BLaER1 treated with 17β-estradiol and CSF1 and Interleukin-3, amounts not matched to agents 10 nM and 100 nM (cell line): ENCODE measurements around the gene ELMO1.
A peak's percentile ranks its signal among the peaks of the same experiment; 100 is the strongest.

ENCODE experiments used
- H3K27ac ChIP-seq, 11 experiments: shearing (Covaris generic); formaldehyde crosslinking; 2 replicates each; pipeline ENCODE4 v1.8.1; 2022
- H3K27me3 ChIP-seq, 11 experiments: shearing (Covaris generic); formaldehyde crosslinking; 2 replicates each; pipeline ENCODE4 v1.8.1; 2022
- H3K36me3 ChIP-seq, 11 experiments: shearing (Covaris generic); formaldehyde crosslinking; 2 replicates each; pipeline ENCODE4 v1.8.1; 2022
- H3K4me1 ChIP-seq, 10 experiments: shearing (Covaris generic); formaldehyde crosslinking; 2 replicates each; pipeline ENCODE4 v1.8.1; 2022
- H3K4me2 ChIP-seq, 11 experiments: shearing (Covaris generic); formaldehyde crosslinking; 2 replicates each; pipeline ENCODE4 v1.8.1; 2022
- H3K4me3 ChIP-seq, 10 experiments: shearing (Covaris generic); formaldehyde crosslinking; 2 replicates each; pipeline ENCODE4 v1.8.1; 2022
- H3K9ac ChIP-seq, 11 experiments: shearing (Covaris generic); formaldehyde crosslinking; 2 replicates each; pipeline ENCODE4 v1.8.1; 2022
- H3K9me3 ChIP-seq, 11 experiments: shearing (Covaris generic); formaldehyde crosslinking; replicated peaks in 1 of 11; 2 replicates each; pipeline ENCODE4 v1.8.1; 2022
- H4K20me1 ChIP-seq, 11 experiments: shearing (Covaris generic); formaldehyde crosslinking; 2 replicates each; pipeline ENCODE4 v1.8.1; 2022
- Cebpa-rat ChIP-seq, 11 experiments: shearing (Covaris generic); IDR thresholded peaks; 2 replicates each; pipeline ENCODE4 v1.8.1; 2022

ELMO1 gene

DNA sequence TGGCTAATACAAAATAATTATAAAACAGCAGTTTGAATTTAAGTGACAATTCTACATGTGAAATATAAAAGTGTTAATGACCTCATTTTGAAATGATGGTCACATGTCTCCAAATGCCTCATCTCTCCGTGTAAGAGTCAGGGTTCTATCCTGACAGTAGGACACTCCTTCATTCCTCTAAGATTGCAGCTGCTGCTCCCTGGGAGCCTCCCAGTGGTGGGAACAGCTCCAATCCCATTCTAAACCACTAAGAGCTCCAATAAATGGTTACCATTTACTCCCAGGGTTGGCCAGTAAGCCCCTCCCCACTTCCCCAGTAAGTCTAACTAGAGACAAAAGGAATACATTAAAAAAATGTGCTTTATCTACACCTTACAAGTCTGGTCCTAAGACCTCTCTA is 379.8 kb downstream of the ELMO1 start:
- no peaks in the 10 kb centered on the region for H3K4me1 ChIP-seq
- H4K20me1 ChIP-seq = 0 out of 22 replicates have a peak, but pooled peaks cover 0 to 7% (median 0%) of the 10 kb centered on the region in 11 experiments
- H3K27me3 ChIP-seq = no peaks in the 10 kb centered on the region
- H3K9ac ChIP-seq = no peak overlapping the region
- H3K9me3 ChIP-seq = no peaks in the 10 kb centered on the region
- H3K4me3 ChIP-seq = no peak overlapping the region
- no peak for TF ChIP-seq Cebpa-rat (IDR thresholded peaks at IDR 0.05)
- H3K27ac ChIP-seq = no peak overlapping the region
- no peak overlapping the region for H3K4me2 ChIP-seq
- peaks cover 0 to 13% (median 0%) of the 10 kb centered on the region in 11 experiments; a peak in 4 of 22 replicates for H3K36me3 ChIP-seq

DNA sequence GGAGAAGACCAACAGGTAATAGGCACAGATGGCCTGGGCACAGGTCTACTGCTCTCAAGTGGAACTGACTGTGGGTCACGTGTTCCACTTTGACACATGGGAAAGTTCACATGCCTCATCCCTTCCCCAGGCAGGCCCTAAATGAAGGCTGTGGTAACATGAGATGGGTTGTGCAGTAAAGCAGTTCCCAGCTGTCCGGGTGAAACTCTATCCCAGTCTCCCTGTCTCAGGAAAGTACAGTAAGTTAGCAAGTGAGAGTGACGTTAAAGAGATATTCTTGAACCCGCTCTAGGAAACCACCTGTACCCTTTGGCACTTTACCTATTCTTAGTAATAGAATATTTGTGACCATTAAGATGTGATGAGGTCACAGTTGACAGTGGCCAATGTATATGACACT is 380.6 kb downstream of the ELMO1 start:
- no peaks in the 10 kb centered on the region for H3K4me1 ChIP-seq
- no peaks in the 10 kb centered on the region for H3K27me3 ChIP-seq
- no peak overlapping the region for H3K9ac ChIP-seq
- peaks cover 0 to 13% (median 0%) of the 10 kb centered on the region in 11 experiments; a peak in 4 of 22 replicates for H3K36me3 ChIP-seq
- H3K27ac ChIP-seq = no peak overlapping the region
- H3K4me2 ChIP-seq = no peak overlapping the region
- 0 out of 22 replicates have a peak, but pooled peaks cover 0 to 7% (median 0%) of the 10 kb centered on the region in 11 experiments for H4K20me1 ChIP-seq
- TF ChIP-seq Cebpa-rat (IDR thresholded peaks at IDR 0.05) = no peak
- H3K4me3 ChIP-seq = no peak overlapping the region
- H3K9me3 ChIP-seq = no peaks in the 10 kb centered on the region

DNA sequence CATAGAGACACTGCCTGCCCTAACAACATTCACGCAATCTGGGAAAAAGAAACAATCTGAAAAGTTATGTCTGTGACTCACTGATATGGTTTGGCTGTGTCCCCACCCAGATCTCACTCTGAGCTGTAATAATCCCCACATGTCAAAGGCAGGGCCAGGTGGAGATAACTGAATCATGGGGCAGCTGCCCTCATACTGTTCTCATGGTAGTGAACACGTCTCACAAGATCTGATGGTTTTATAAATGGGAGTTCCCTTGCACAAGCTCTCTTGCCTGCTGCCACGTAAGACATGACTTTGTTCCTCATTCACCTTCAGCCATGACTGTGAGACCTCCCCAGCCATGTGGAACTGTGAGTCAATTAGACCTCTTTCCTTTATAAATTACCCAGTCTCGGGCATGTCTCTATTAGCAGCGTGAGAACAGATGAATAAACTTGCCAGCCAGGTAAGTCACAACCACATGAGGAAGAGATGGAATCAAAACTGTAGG is 382.8 kb downstream of the ELMO1 start:
- Histone ChIP-seq H3K4me2 (no peak overlapping the region), H3K27ac (no peak overlapping the region), H3K4me1 (peaks cover 0 to 3% (median 0%) of the 10 kb centered on the region in 10 experiments; a peak in 1 of 20 replicates), H3K9me3 (0 out of 22 replicates have a peak, but pooled peaks cover 0 to 5% (median 0%) of the 10 kb centered on the region in 11 experiments), H3K9ac (no peak overlapping the region), H3K4me3 (no peak overlapping the region), H3K27me3 (no peaks in the 10 kb centered on the region), H3K36me3 (peaks cover 0 to 13% (median 5%) of the 10 kb centered on the region in 11 experiments; a peak in 8 of 22 replicates), H4K20me1 (0 out of 22 replicates have a peak, but pooled peaks cover 0 to 7% (median 0%) of the 10 kb centered on the region in 11 experiments)
- TF ChIP-seq Cebpa-rat (IDR thresholded peaks at IDR 0.05) = no peak

DNA sequence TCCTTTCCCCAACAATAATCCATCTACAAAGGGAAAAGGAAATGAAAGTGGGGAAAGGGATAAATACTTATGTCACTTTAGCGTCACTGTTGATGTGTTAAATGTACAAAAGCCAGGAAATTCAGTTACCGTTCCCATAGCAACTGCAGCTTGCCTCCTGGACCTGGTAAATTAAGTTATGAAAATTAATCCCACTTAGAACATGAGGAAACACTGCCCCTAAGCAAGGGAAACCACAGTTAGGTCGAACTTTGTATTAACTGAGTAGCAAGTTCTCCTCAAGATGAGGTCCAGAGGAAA is 386.2 kb downstream of the ELMO1 start:
- no peak overlapping the region for H3K4me2 ChIP-seq
- H3K9ac ChIP-seq = no peak overlapping the region
- no peaks in the 10 kb centered on the region; a peak in 1 of 22 replicates for H4K20me1 ChIP-seq
- H3K27ac ChIP-seq = no peak overlapping the region
- no peak overlapping the region for H3K4me3 ChIP-seq
- no peak for TF ChIP-seq Cebpa-rat (IDR thresholded peaks at IDR 0.05)
- peaks cover 6 to 35% (median 17%) of the 10 kb centered on the region in 11 experiments; a peak in 14 of 22 replicates for H3K9me3 ChIP-seq
- no peaks in the 10 kb centered on the region for H3K27me3 ChIP-seq
- peaks cover 0 to 28% (median 14%) of the 10 kb centered on the region in 11 experiments; a peak in 12 of 22 replicates for H3K36me3 ChIP-seq
- peaks cover 0 to 3% (median 0%) of the 10 kb centered on the region in 10 experiments; a peak in 1 of 20 replicates for H3K4me1 ChIP-seq

DNA sequence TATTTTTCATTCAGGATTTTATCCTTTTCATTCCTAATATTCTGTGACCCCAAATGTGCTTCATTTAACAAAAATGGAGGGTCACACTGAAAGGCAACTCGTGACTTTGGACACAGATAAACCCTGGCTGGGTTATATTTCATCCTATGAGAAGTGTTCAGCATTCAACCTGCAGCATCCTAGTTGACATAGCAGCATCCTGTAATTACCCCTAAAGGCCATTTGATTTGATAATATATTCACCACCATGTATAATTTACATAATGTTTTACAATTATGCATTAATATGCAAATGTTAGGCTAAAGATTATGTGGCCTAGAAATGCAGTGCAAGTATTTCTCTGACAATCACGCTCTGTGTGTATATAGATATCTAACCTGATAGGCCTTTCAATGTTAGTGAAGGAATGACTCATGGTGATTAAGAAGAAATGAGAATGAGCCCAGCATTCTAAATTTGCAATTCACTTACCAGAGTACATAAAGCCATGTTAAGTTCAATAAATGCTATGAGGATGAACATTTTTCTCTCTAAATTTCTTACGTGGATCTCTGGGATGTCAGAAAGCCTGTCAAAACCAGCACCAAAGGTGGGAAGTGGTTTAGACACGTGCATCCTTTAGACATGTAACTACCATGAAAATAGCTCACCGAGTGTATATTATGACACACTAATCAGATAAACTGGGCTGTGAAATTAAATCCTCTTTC is 386.7 kb downstream of the ELMO1 start:
- TF ChIP-seq Cebpa-rat (IDR thresholded peaks at IDR 0.05) = no peak
- H3K4me2 ChIP-seq = no peak overlapping the region
- no peak overlapping the region for H3K4me3 ChIP-seq
- H3K27me3 ChIP-seq = no peaks in the 10 kb centered on the region
- H3K9me3 ChIP-seq = peaks cover 6 to 35% (median 17%) of the 10 kb centered on the region in 11 experiments; a peak in 14 of 22 replicates
- no peak overlapping the region for H3K9ac ChIP-seq
- H3K36me3 ChIP-seq = peaks cover 0 to 28% (median 14%) of the 10 kb centered on the region in 11 experiments; a peak in 12 of 22 replicates
- H3K4me1 ChIP-seq = peaks cover 0 to 3% (median 0%) of the 10 kb centered on the region in 10 experiments; a peak in 1 of 20 replicates
- H4K20me1 ChIP-seq = no peaks in the 10 kb centered on the region; a peak in 1 of 22 replicates
- H3K27ac ChIP-seq = no peak overlapping the region

DNA sequence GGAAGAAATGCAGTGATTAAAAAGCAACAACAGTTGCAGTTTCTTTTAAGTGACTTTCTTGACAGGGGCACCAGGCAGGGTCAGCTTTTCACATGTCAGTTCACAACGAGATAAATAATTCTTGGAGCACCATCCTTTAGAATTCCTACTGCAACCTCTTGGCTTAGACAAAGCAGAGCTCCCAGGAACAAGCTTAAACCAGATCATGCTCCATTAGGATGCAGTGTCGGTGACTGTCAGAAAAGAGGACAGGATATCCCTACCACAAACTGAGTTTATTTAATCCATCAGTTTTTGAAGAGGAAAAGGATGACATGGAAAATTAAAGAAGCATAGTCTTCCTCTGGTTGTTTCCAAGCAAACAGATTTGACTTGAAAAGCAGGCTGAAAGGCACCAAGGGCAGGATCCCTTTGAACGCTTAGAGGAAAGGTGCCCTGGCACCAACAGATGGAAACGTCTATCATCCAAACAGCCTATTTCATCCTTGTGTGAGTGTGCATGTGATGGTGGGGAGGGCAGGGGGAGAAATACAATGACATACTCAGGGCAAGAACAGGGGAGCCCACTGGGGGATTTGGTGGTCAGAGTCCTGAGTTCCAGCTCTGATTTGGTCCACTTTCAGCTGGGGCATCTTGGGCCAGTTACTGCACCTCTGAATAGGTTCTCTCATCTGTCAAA is 392.3 kb downstream of the ELMO1 start:
- no peaks in the 10 kb centered on the region for H3K27me3 ChIP-seq
- H3K4me3 ChIP-seq = no peak overlapping the region
- no peaks in the 10 kb centered on the region for H3K4me1 ChIP-seq
- H4K20me1 ChIP-seq = peaks cover 0 to 14% (median 0%) of the 10 kb centered on the region in 11 experiments; a peak in 5 of 22 replicates
- no peak overlapping the region for H3K27ac ChIP-seq
- H3K9me3 ChIP-seq = peaks cover 6 to 35% (median 17%) of the 10 kb centered on the region in 11 experiments; a peak in 14 of 22 replicates
- TF ChIP-seq Cebpa-rat (IDR thresholded peaks at IDR 0.05) = no peak
- H3K36me3 ChIP-seq = peaks cover 0 to 29% (median 18%) of the 10 kb centered on the region in 11 experiments; a peak in 12 of 22 replicates
- no peak overlapping the region for H3K4me2 ChIP-seq
- H3K9ac ChIP-seq = no peak overlapping the region

DNA sequence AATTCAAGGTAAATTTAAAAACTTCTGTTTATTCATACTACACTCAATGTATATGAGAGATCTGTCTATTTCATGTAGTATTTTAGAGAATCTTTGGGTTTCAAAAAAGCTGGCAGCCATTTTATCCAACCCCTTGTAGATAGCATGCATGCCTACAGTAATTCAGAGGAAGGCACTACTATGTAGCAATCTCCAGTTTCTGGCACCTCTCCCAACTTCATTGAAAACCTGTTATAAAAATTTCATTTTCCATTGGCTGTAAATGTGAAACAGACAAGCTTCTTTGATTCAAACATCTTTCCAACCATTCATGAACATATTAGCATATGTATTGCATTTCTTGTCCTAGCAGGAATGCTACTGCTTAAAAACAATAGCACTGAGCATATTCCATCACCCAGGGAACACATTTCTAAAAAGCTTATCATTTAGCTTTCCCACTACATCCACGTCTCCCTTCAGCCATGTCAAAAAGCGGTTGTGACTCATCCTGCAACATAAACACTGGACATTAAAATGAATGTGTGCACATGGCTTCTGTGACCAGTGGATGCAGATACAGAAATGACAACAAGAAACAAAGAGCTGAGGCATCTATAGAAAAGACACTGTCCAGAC is 393.9 kb downstream of the ELMO1 start:
- no peak overlapping the region for H3K4me2 ChIP-seq
- H4K20me1 ChIP-seq = peaks cover 0 to 14% (median 0%) of the 10 kb centered on the region in 11 experiments; a peak in 5 of 22 replicates
- H3K4me3 ChIP-seq = no peak overlapping the region
- H3K4me1 ChIP-seq = no peaks in the 10 kb centered on the region
- no peak for TF ChIP-seq Cebpa-rat (IDR thresholded peaks at IDR 0.05)
- no peaks in the 10 kb centered on the region for H3K27me3 ChIP-seq
- peaks cover 0 to 20% (median 13%) of the 10 kb centered on the region in 11 experiments; a peak in 10 of 22 replicates for H3K36me3 ChIP-seq
- no peak overlapping the region for H3K9ac ChIP-seq
- peaks cover under 1 to 19% (median 12%) of the 10 kb centered on the region in 11 experiments; a peak in 13 of 22 replicates for H3K9me3 ChIP-seq
- no peak overlapping the region for H3K27ac ChIP-seq

DNA sequence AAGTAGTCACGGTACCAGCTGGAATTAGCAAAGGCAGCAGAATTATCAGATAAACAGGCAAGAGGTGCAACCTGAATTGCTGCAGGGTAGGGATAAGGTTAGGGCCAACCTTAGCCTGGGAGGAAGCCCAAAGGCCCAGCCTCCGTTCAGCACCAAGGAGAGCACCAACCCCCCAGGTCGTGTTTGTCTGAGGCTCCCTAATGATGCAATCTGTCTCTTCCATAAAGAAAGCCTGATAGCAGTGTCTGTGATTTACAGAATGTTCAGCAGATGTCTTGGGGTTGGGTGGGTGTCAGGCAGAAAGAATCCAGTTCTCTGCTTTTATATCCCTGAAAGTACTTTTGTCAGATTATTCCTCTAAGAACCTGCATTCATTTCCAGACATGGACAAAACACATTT is 396.0 kb downstream of the ELMO1 start:
- Histone ChIP-seq H3K27ac (no peak overlapping the region), H3K9ac (no peak overlapping the region), H3K36me3 (peaks cover 0 to 8% (median 4%) of the 10 kb centered on the region in 11 experiments; a peak in 4 of 22 replicates), H3K9me3 (no peaks in the 10 kb centered on the region), H3K4me2 (no peak overlapping the region), H3K27me3 (no peaks in the 10 kb centered on the region), H3K4me3 (no peak overlapping the region), H4K20me1 (peaks cover 0 to 14% (median 0%) of the 10 kb centered on the region in 11 experiments; a peak in 5 of 22 replicates), H3K4me1 (no peaks in the 10 kb centered on the region)
- peak in 6 of 11 experiments; percentile 13 to 53 (median 23); a peak in 3 of 22 replicates for TF ChIP-seq Cebpa-rat (IDR thresholded peaks at IDR 0.05)
